ENCODE data around the gene PRR14L.
"Not testable (repeated sequence)": the region's sequence is repeated elsewhere in the genome, so short reads cannot be mapped to it uniquely, and the experiment has no call there.

The PRR14L gene

DNA sequence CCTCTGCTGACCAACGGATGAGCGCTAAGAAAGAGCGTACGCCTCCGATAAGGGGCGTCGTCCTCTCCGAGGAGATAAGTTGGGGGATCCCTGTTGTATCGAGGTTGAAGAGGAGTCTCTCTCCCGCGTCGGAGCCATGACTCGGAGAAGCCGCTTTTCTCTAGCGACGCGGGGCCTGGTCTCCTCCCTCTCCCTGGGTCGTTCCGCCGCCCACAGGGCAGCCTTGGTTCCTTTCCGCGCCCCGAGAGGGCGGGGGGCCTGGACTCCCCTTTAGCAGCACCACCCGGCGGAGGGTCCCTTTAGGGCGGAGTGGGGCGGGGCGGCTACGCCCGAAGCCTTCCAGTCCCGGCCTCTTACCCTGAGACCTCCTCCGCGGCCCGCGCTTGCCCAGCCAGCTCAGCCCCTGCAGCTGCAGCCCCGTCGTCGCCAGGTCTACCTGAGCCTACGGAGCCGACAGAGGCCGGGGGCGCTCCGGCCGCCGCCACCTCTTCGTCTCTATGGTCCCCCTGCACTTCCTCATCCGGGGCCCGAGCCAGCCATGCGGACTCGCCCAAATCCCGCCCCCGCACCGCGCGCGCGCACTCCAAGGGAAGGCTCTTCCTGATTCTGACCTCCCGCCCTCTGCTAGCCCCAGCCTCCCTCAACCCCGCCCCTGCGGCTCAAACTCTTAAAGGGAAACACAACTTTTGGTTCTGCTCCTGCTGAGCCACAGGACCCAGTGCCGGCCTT, at the start of gene PRR14L:
PRR14L (minus strand) TSS at position 497 of the 729 bp plus-strand sequence. CDS start 11,272 bp downstream, outside the sequence.
- in situ Hi-C loops (cut with MboI; ENCODE audit: low sequenced_read_pairs, unreplicated experiment): no loop called here
- TF ChIP-seq, protein P1, sequence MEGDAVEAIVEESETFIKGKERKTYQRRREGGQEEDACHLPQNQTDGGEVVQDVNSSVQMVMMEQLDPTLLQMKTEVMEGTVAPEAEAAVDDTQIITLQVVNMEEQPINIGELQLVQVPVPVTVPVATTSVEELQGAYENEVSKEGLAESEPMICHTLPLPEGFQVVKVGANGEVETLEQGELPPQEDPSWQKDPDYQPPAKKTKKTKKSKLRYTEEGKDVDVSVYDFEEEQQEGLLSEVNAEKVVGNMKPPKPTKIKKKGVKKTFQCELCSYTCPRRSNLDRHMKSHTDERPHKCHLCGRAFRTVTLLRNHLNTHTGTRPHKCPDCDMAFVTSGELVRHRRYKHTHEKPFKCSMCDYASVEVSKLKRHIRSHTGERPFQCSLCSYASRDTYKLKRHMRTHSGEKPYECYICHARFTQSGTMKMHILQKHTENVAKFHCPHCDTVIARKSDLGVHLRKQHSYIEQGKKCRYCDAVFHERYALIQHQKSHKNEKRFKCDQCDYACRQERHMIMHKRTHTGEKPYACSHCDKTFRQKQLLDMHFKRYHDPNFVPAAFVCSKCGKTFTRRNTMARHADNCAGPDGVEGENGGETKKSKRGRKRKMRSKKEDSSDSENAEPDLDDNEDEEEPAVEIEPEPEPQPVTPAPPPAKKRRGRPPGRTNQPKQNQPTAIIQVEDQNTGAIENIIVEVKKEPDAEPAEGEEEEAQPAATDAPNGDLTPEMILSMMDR (IDR thresholded peaks at IDR 0.05; ENCODE audit: borderline replicate concordance, control extremely low read depth, extremely low read depth, insufficient read depth, missing control alignments): peak; percentile 18
- peak; percentile 95 for DNase-seq (ENCODE audit: low spot score)

DNA sequence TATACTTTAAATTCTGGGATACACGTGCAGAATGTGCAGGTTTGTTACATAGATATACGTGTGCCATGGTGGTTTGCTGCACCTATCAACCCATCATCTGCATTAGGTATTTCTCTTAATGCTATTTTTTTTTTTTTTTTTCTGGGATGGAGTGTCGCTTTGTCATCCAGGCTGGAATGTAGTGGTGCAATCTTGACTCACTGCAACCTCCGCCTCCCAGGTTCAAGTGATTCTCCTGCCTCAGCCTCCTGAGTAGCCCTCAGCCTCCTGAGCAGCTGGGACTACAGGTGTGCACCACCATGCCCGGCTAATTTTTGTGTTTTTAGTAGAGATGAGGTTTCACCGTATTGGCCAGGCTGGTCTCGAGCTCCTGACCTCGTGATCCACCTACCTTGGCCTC, 49.4 kb upstream of the PRR14L start:
- DNase-seq (ENCODE audit: low spot score); in situ Hi-C loops (cut with MboI; ENCODE audit: low sequenced_read_pairs, unreplicated experiment): not testable (repeated sequence)

DNA sequence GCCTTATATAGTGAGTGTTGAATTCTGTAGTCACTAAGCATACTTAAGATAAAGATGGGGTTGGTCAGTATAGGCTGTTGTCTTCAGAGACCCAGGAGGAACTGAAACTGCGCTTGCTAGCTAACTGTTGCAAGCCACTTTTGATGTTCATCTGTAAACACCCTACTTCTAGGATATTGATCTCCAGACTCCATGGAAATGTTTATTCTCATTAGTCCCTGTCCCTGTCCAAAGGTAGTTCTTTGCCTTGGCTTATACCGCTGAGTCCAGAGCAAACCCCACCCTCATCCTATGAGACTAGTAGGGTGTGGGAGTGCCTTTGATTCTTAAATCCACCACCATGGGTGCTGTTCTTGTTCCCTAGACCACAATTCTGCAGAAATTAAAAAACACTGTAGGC, 40.3 kb upstream of the PRR14L start:
- in situ Hi-C loops (cut with MboI; ENCODE audit: low sequenced_read_pairs, unreplicated experiment): no loop called here
- TF ChIP-seq, protein P1 (IDR thresholded peaks at IDR 0.05; ENCODE audit: borderline replicate concordance, control extremely low read depth, extremely low read depth, insufficient read depth, missing control alignments): no peak
- peak; percentile 62 for DNase-seq (ENCODE audit: low spot score)

DNA sequence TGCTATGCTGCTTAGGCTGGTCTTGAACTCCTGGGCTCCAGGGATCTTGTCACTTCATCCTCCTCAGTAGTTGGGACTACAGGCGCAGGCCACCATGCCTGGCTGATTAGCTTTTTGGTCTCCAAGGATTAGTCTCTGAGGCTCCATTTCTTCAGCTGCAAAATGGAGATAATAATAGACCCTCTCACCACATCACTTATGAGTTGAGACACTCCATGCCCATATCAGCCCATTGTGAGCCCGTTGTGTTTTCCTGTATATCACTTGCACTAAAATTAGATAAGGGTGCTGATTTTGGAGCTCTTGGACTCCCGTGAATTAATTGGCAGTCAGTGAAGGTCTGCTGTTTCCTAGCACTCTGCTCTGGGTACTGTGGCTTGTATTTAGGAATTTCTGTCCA, 39.9 kb upstream of the PRR14L start:
- TF ChIP-seq, protein P1 (IDR thresholded peaks at IDR 0.05; ENCODE audit: borderline replicate concordance, control extremely low read depth, extremely low read depth, insufficient read depth, missing control alignments): no peak
- no peak for DNase-seq (ENCODE audit: low spot score)
- in situ Hi-C loops (cut with MboI; ENCODE audit: low sequenced_read_pairs, unreplicated experiment): no loop called here

DNA sequence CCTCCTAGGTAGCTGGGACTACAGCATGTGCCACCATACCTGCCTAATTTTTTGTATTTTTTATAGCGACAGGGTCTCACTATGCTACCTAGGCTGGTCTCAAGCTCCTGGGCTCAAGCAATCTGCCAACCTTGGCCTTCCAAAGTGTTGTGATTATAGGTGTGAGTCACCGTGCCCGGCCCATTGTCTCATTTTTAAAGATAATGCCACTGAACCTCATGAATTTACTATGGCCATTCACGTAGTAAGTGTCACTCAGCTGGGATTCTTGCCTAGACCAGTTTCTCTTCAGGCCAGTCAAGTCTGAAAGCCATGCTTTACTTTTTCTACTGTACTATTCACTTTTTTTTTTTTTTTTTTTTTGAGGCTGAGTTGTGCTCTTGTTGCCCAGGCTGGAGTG, 26.3 kb upstream of the PRR14L start:
- TF ChIP-seq, protein P1 (IDR thresholded peaks at IDR 0.05; ENCODE audit: borderline replicate concordance, control extremely low read depth, extremely low read depth, insufficient read depth, missing control alignments): no peak
- in situ Hi-C loops (cut with MboI; ENCODE audit: low sequenced_read_pairs, unreplicated experiment): no loop called here
- DNase-seq (ENCODE audit: low spot score): no peak

DNA sequence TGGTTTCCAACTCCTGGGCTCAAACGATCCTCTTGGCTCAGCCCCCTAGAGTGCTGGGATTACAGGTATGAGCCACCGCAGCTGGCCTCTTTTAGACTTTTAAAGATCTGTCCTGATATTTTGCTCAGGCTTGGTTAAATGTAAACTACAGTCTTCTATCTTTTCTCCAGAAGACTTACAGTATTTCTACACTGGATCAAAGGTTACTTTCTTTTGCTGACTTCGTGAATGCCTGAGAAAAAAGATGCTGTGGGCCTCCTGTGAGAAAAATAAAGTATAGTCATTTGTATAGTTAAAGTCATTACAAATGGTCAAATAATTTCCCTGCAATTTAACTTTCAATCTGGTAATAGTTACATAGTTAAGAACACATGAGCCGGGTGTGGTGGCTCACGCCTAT, 23.5 kb upstream of the PRR14L start:
- in situ Hi-C loops (cut with MboI; ENCODE audit: low sequenced_read_pairs, unreplicated experiment): no loop called here
- no peak for DNase-seq (ENCODE audit: low spot score)
- TF ChIP-seq, protein P1 (IDR thresholded peaks at IDR 0.05; ENCODE audit: borderline replicate concordance, control extremely low read depth, extremely low read depth, insufficient read depth, missing control alignments): no peak

DNA sequence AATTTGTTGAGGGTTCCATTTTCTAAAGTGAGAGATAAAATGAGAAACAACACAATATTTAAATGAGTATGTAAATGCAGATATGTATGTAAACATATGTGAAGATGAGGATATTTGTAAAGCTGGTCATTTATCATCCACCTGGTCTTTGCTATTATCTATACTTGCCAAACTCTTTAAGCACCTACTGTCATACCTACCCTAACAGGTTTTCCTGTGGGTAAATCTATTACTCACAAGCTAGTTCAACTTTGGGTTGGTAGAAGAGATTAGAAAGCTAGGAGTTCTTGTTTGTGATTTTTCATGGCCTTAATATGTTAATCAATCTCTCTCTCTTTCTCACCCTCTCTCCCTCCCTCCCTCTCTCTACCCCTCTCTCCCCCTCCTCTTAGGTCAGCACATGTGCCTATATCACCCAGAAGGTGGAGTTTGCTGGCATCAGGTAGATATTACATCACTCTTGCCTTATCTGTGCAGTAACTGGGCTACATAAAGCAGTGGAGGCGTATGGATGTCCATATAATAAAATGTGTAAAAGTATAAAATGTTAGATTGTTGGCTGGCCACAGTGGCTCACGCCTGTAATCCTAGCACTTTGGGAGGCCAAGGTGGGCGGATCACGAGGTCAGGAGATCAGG, 18.6 kb upstream of the PRR14L start:
- in situ Hi-C loops (cut with MboI; ENCODE audit: low sequenced_read_pairs, unreplicated experiment): no loop called here
- no peak for DNase-seq (ENCODE audit: low spot score)
- TF ChIP-seq, protein P1 (IDR thresholded peaks at IDR 0.05; ENCODE audit: borderline replicate concordance, control extremely low read depth, extremely low read depth, insufficient read depth, missing control alignments): no peak
